NCI-H524 treated with DMSO at 0.1 percent for 48 hours (cell line): ENCODE measurements around the gene MINDY2.
"Not testable (repeated sequence)": the region's sequence is repeated elsewhere in the genome, so short reads cannot be mapped to it uniquely, and the experiment has no call there.

Source experiments
- DNase-seq: peaks from one replicate; lab custom pipeline; 2025; lab: John Stamatoyannopoulos, UW

The MINDY2 gene

GRCh38 chr15:58833681-58834426 lies 62.8 kb downstream of the MINDY2 start:
- not testable (repeated sequence) for DNase-seq

- no peak for DNase-seq
Measured at GRCh38 chr15:58839485-58839884, 68.4 kb downstream of the MINDY2 start.

GRCh38 chr15:58840048-58840447 lies 68.9 kb downstream of the MINDY2 start:
- no peak for DNase-seq

GRCh38 chr15:58842713-58843396 lies 71.8 kb downstream of the MINDY2 start:
- DNase-seq, result no peak

GRCh38 chr15:58851205-58851604 lies 80.1 kb downstream of the MINDY2 start:
- not testable (repeated sequence) for DNase-seq

GRCh38 chr15:58852347-58852746 lies 81.2 kb downstream of the MINDY2 start:
- no peak for DNase-seq

GRCh38 chr15:58854593-58854992 lies 83.5 kb downstream of the MINDY2 start:
- DNase-seq, result no peak

GRCh38 chr15:58856086-58856485 lies 85.0 kb downstream of the MINDY2 start:
- no peak for DNase-seq

- not testable (repeated sequence) for DNase-seq
Measured at GRCh38 chr15:58856621-58857020, 85.5 kb downstream of the MINDY2 start.

GRCh38 chr15:58862326-58862725 lies 91.2 kb downstream of the MINDY2 start:
- DNase-seq, result no peak

- DNase-seq, result no peak
Measured at GRCh38 chr15:58864602-58865424, 93.7 kb downstream of the MINDY2 start.

GRCh38 chr15:58865425-58865880 lies 94.4 kb downstream of the MINDY2 start:
- no peak for DNase-seq

GRCh38 chr15:58867926-58868325 lies 96.8 kb downstream of the MINDY2 start:
- DNase-seq, result no peak

GRCh38 chr15:58870451-58870850 lies 99.3 kb downstream of the MINDY2 start:
- DNase-seq, result no peak

GRCh38 chr15:58873267-58873666 lies 102.2 kb downstream of the MINDY2 start:
- no peak for DNase-seq

GRCh38 chr15:58875343-58875742 lies 104.2 kb downstream of the MINDY2 start:
- no peak for DNase-seq

- no peak for DNase-seq
Measured at GRCh38 chr15:58876306-58877106, 105.4 kb downstream of the MINDY2 start.

- DNase-seq, result peak; percentile 67
Measured at GRCh38 chr15:58877999-58878825, 107.1 kb downstream of the MINDY2 start.

- no peak for DNase-seq
Measured at GRCh38 chr15:58880320-58880719, 109.2 kb downstream of the MINDY2 start.

GRCh38 chr15:58882243-58882642 lies 111.1 kb downstream of the MINDY2 start:
- DNase-seq, result no peak

- DNase-seq, result not testable (repeated sequence)
Measured at GRCh38 chr15:58883926-58884325, 112.8 kb downstream of the MINDY2 start.
